GM19438 (cell line): ENCODE measurements around the gene ENPP1.
A peak's percentile ranks its signal among the peaks of the same experiment; 100 is the strongest.
"Not testable (repeated sequence)": the region's sequence is repeated elsewhere in the genome, so short reads cannot be mapped to it uniquely, and the experiment has no call there.

Source experiments
- ATAC-seq: cut with Tn5 transposase; IDR thresholded peaks from one replicate; pipeline ENCODE4 v1.9.1; 2021; ENCODE audit warnings: low read depth; ENCODE audit not compliant: unreplicated experiment

The ENPP1 gene

GRCh38 chr6:131867744-131868143, 59.9 kb downstream of the ENPP1 start:
- ATAC-seq = no peak

- no peak for ATAC-seq
These were observed 61.0 kb downstream of the ENPP1 start for GRCh38 chr6:131868836-131869235.

GRCh38 chr6:131875647-131876046, 67.8 kb downstream of the ENPP1 start:
- no peak for ATAC-seq

- ATAC-seq = no peak
These were observed 68.7 kb downstream of the ENPP1 start for GRCh38 chr6:131876545-131876944.

GRCh38 chr6:131877999-131878789, 70.4 kb downstream of the ENPP1 start:
- no peak for ATAC-seq

GRCh38 chr6:131883016-131883415, 75.2 kb downstream of the ENPP1 start:
- no peak for ATAC-seq

GRCh38 chr6:131885237-131885636, 77.4 kb downstream of the ENPP1 start:
- no peak for ATAC-seq

- no peak for ATAC-seq
These were observed 78.7 kb downstream of the ENPP1 start for GRCh38 chr6:131886517-131886916.

GRCh38 chr6:131890091-131890490, 82.3 kb downstream of the ENPP1 start:
- no peak for ATAC-seq

GRCh38 chr6:131893198-131893597, 85.4 kb downstream of the ENPP1 start:
- ATAC-seq = no peak

- ATAC-seq = no peak
These were observed 86.9 kb downstream of the ENPP1 start for GRCh38 chr6:131894493-131895424.

GRCh38 chr6:131897050-131897435, 89.2 kb downstream of the ENPP1 start:
- no peak for ATAC-seq

- no peak for ATAC-seq
These were observed 89.8 kb downstream of the ENPP1 start for GRCh38 chr6:131897621-131898020.

GRCh38 chr6:131898718-131899117, 90.9 kb downstream of the ENPP1 start:
- ATAC-seq = no peak

- no peak for ATAC-seq
These were observed 92.4 kb downstream of the ENPP1 start for GRCh38 chr6:131900231-131900630.

- not testable (repeated sequence) for ATAC-seq
These were observed 93.6 kb downstream of the ENPP1 start for GRCh38 chr6:131901326-131901873.

GRCh38 chr6:131903734-131904133, 95.9 kb downstream of the ENPP1 start:
- not testable (repeated sequence) for ATAC-seq

GRCh38 chr6:131908787-131909186, 101.0 kb downstream of the ENPP1 start:
- ATAC-seq = not testable (repeated sequence)

GRCh38 chr6:131909408-131910218, 101.8 kb downstream of the ENPP1 start:
- ATAC-seq = peak; percentile 98

GRCh38 chr6:131910219-131910589, 102.4 kb downstream of the ENPP1 start:
- no peak for ATAC-seq
